ENCODE measurements around the gene HTD2. TPM values are rescaled to one million over a fixed set of nuclear protein-coding genes. Genes with fewer than 3 reads are reported as not detected.

HTD2 gene
- total and polyA plus RNA-seq, 2 donors (not counting 3 experiments of a cell fraction or from before 2014, with no cell fraction given): 8.2 to 10.3 TPM

- POLR2A ChIA-PET: interaction anchor here (0.6 kb wide), 1 partner anchor 8 kb away, joined by 7 read pairs; no protein-coding TSS in a partner anchor
- Histone ChIP-seq H2AFZ (ENCODE audit: low read depth, low read length) (no peak overlapping the region), H3K79me2 (ENCODE audit: control insufficient read depth, insufficient read depth, low read length) (no peaks in the 10 kb centered on the region)
Observed at GRCh38 chr3:58350627-58351013, 44.3 kb downstream of the HTD2 start.

More at GRCh38 chr3:58350627-58351013, 44.3 kb downstream of the HTD2 start:
- no peak overlapping the region for H3K27ac ChIP-seq (ENCODE audit: insufficient read depth, low read depth, low read length)
- dilution Hi-C loops (cut with MboI; ENCODE audit: extremely low pct_ligation_motif_present, low sequenced_read_pairs) (no loop called here), intact Hi-C loops (cut with micrococcal nuclease) (no loop called here)
- no peaks in the 10 kb centered on the region for H3K9me3 ChIP-seq (replicated peaks; ENCODE audit: control insufficient read depth, insufficient read depth, low read length)
- CTCF ChIA-PET: interaction anchor here (0.8 to 2.0 kb wide), 8 partner anchors 8 to 163 kb away, joined by 3 to 8 read pairs (median 4); no protein-coding TSS in a partner anchor
- H3K4me2 ChIP-seq (ENCODE audit: insufficient read depth, low read length): no peak overlapping the region
- no peaks in the 10 kb centered on the region for H4K20me1 ChIP-seq (replicated peaks; ENCODE audit: control insufficient read depth, extremely low read depth, insufficient read depth, low read length)
- H3K9me1 ChIP-seq (replicated peaks; ENCODE audit: control insufficient read depth, extremely low read depth, insufficient read depth, low read length): no peaks in the 10 kb centered on the region
- H3K4me3 ChIP-seq (replicated peaks in 1 of 3; ENCODE audit: insufficient read depth in 1 of 3, low read depth in 1 of 3, low read length in 3 of 3): no peak overlapping the region
- no peak for DNase-seq (ENCODE audit: low read depth, low spot score)
- peaks cover 0 to 2% of the 10 kb centered on the region in 2 experiments for H3K36me3 ChIP-seq (ENCODE audit: control insufficient read depth in 2 of 2, extremely low read depth in 1 of 2, insufficient read depth in 2 of 2, low read length in 2 of 2)
- no peaks in the 10 kb centered on the region for H3K4me1 ChIP-seq (ENCODE audit: control insufficient read depth, extremely low read depth, insufficient read depth, low read length)
- no peak for FAIRE-seq
- BruUV-seq (replicated peaks): no TSS peak
- no peak for TF ChIP-seq POLR2A (IDR thresholded peaks at IDR 0.05; ENCODE audit: low read depth, low read length)
- no peak for TF ChIP-seq CTCF (IDR thresholded peaks at IDR 0.05; ENCODE audit: extremely low read depth in 1 of 2, insufficient read depth in 1 of 2, low read depth in 1 of 2, low read length in 2 of 2)
- no peak for TF ChIP-seq FOS (IDR thresholded peaks at IDR 0.05; ENCODE audit: borderline replicate concordance, insufficient read depth, low read length)
- TF ChIP-seq EZH2 (IDR thresholded peaks at IDR 0.05; ENCODE audit: borderline replicate concordance, low read depth, low read length, severe bottlenecking): no peak
- TF ChIP-seq POLR2AphosphoS5 (IDR thresholded peaks at IDR 0.05; ENCODE audit: insufficient read depth, low read depth, low read length): no peak
- TF ChIP-seq GATA2 (IDR thresholded peaks at IDR 0.05; ENCODE audit: insufficient read depth, insufficient read length, low read depth, low read length): no peak
- no peak for TF ChIP-seq MYC (IDR thresholded peaks at IDR 0.05; ENCODE audit: low read depth, low read length)
- no peak for TF ChIP-seq JUN (IDR thresholded peaks at IDR 0.05; ENCODE audit: borderline replicate concordance, insufficient read depth, insufficient read length, low read depth)
- TF ChIP-seq MAX (IDR thresholded peaks at IDR 0.05; ENCODE audit: insufficient read depth, insufficient read length): no peak
- peak overlapping the region; percentile 3 for H3K9ac ChIP-seq (replicated peaks; ENCODE audit: extremely low read depth, insufficient read depth, low read length)
- H3K27me3 ChIP-seq (ENCODE audit: control insufficient read depth in 2 of 2, insufficient read depth in 2 of 2, low read length in 2 of 2): no peaks in the 10 kb centered on the region

Data from endothelial cell of umbilical vein (primary cell).